CD4-positive, alpha-beta T cell treated with Interleukin-17A for 4 hours (primary cell): ENCODE results near the gene ERCC1.
"Not testable (repeated sequence)": the region's sequence is repeated elsewhere in the genome, so short reads cannot be mapped to it uniquely, and the experiment has no call there.

Source experiments
- DNase-seq: peaks from one replicate; pipeline ENCODE4 v3.0.0-alpha.2; 2020; ENCODE audit warnings: mixed read lengths

The ERCC1 gene

DNA sequence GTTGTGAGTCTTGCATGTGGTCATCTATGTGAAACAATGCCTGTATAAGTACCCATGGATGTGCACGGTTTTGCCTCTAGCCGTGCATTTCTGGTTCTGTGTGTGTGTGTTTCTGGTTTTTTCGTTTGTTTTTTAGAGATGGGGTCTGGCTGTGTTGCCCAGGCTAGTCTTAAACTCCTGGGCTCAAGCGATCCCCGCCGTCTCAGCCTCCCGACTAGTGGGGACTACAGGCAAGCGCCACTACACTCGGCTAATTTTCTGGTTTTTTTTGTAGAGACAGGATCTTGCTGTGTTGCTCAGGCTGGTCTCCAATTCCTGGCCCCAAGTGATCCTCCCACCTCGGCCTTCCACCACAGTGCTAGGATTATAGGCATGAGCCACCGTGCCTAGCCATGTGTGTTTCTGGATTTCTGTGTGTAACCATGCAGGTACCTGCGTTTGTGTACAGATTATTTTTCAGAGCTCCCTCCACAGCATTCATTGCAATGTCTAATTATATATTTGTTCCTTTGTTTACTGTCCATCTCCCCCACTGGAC is 28.2 kb upstream of the ERCC1 start:
- DNase-seq, result no peak

DNA sequence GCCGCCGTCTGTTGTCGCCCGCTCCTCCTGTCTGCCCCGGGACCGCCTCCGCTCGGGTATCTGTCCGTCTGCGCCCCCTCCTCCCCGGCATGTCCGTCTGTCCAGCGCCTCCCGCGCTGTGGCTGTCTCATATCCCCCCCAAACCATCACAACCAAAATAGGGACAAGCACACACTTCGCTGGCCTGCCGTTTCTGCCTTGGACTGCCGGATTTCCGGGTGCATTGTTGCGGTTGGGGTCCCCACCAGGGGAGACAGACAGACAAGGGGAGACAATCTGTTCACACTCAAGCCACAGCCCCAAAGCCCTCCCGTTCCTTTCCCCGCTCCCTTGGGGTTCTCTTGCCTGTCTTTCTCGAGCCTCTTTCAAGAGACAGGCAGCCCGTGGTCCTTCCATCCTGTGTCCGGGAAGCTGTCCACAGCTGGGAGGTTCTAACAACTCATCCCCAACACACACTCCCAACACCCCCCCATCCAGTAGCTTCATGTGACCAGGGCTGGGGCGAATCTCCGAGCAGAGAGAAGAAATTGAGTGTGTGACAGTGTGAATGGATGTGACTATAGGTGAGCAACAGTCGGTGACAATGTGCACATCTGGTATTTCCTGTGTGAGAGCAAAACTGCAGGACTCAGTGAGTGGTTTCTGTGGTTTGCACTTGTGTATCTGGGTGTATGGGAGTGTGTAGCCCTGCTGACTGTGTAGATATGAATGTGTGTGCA is 27.6 kb upstream of the ERCC1 start:
- DNase-seq, result peak; percentile 49

DNA sequence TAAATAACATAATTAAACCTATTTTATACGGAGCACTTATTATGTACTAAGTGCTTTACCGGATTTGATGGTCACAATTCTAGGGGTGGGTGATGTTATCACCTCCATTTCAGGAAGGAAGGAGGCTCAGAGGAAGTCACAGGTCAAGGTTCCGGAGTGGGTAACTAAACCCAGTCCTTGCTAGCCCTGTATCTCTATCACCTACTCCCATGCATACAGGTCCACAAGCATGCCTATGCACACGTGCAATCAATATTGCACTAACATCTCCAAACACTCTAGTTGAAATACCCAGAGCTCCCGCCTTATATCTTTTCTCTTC is 26.3 kb upstream of the ERCC1 start:
- DNase-seq, result peak; percentile 27

DNA sequence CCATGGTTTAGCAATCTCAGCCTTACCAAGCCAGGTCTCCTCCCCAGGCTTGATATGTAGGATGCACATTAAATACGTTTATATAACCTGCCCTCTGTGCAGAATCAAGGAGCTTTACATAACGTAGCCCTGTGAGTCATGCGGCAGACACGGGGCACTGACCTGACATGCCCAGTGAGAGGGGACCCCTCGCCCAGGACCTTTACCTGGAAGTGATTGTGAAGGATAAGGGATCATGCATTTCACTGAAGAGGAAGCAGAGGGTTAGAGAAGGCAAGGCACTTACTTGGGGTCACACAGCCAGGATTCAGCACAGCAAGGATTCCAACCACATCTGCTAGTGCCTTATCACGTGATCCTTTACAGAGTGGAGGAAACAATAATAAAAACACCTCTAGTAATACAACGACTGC is 25.2 kb upstream of the ERCC1 start:
- DNase-seq, result no peak

DNA sequence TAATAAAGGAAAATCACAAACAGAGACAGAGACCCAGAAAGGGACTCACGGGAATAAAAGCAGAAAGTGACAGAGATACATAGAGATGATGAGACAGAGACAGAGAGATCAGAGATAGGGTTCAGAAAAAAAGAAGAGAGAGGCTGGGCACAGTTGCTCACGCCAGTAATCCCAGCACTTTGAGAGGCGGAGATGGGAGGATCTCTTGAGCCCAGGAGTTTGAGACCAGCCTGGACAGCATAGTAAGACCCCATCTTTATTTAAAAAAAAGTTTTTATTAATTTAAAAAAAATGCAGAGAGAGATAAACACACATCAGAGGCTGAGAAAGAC is 24.7 kb upstream of the ERCC1 start:
- no peak for DNase-seq

DNA sequence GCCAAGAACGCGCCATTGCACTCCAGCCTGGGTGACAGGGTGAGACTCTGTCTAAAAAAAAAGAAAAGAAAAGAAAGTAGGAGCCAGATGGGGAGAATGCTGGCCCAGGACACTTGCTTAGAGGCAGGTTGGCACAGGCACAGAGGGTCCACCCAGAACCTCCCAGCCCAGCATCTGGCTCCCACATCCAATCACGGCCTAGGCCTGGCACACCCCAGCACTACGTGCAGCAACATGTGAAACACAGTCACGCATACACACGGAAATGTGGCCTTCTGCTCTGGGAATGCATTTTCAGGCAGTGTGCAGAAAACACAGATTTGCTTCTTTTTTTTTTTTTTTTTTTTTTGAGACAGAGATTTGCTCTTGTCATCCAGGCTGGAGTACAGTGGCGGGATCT is 23.2 kb upstream of the ERCC1 start:
- DNase-seq, result no peak

DNA sequence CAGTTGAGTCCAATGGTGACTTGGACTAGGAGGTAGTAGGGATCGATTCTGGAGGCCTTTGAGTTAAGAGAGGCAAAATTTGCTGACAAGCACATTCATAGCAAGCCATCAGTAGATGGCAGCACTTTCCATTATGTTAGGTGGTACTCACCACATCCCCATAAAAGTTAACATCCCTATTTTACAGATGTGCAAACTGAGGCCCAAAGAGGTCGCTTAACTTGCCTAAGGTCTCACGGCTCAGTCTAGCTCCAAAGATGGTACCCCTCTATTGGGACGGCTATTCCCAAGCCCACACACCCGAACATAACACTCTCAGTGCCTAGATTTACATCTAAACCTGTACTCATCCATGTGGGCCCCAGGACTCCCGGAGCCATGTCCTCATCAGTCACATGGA is 22.6 kb upstream of the ERCC1 start:
- DNase-seq, result no peak

DNA sequence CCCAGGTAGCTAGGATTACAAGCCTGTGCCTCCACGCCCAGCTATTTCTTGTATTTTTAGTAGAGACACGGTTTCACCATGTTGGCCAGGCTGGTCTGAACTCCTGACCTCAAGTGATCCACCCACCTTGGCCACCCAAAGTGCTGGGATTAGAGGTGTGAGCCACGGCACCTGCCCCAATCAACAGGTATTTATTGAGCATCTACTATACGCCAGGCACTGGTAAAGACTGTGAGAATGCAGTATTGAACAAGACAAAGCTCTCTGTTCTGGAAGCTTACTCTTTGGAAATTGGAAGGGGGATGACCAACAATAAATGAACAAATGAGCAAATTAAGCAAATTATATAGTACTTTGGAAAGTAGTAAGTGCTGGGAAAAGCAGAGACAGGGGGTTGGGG is 21.4 kb upstream of the ERCC1 start:
- DNase-seq, result no peak

DNA sequence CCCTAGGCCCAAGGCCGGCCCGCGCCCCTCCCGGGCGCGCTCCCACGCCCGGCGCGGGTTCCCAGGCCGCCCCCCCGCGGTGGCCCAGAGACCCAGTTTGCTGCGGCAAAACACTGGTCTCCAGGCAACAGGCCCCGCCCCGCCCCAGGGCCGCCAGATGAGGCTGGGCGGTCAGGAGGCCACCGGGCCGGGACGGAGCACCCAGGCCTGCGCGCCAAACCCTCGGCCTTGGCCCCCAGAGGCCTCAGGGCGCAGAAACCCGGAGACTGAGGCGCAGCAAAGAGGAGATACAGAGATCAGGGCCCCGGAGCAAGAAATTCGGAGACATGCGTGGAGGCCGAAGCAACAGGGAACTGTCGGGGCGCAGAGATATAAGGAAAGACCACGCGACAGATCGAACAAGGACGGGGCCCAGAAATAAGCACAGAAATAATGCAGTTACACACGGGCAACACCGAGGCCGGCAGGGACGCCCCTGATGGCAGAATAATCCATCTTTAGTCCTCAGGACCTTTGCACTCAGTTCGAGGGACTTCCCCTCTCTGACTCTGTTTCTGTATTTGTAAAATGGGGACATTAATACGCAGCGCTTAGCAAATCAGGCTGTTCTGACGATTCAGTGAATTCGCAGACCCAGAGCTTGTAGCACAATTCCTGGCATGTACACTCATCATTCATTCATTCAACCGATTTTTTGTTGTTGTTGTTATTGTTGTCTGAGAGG is 20.8 kb upstream of the ERCC1 start:
- peak; percentile 80 for DNase-seq

DNA sequence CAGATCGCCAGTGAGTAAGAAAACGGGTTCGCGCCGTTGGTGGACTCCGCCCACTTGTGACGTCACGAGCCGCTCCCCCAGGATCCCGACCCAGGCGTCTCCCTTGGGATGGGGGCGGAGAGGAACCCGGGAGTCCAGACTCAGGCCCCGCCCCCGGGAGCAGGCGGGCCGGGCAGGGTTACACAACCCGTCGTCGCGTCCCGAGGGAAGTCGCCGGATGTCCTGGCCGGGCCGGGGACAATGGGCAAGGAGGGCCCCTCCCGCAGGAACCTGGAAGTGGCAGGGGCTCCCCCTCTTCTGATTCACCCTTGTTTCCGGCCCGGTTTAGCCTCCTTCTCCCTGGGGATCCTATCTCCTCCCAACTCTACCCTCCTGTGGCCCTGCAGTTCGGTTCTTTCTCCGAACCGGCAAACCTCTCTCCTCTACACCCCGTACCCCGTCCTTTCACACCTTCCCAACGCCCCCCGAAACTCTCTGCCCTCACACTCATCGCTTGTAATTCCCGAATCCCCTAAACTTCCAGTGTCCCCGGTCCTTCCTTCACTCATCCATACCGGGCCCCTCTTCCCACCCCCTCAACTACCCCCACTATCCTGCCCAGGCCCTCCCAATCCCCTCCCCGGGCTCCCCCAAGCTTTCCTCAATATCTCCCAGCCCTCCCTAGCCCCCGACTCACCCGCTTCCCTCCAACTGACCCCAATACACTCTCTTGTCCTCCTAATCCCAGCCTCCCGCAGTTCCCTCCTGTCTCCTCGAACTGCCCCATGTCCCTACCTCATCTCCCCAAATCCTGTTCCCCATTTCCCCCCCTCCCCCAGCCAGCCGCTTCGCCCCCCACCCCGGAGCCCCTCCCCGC is 20.0 kb upstream of the ERCC1 start:
- peak; percentile 52 for DNase-seq

DNA sequence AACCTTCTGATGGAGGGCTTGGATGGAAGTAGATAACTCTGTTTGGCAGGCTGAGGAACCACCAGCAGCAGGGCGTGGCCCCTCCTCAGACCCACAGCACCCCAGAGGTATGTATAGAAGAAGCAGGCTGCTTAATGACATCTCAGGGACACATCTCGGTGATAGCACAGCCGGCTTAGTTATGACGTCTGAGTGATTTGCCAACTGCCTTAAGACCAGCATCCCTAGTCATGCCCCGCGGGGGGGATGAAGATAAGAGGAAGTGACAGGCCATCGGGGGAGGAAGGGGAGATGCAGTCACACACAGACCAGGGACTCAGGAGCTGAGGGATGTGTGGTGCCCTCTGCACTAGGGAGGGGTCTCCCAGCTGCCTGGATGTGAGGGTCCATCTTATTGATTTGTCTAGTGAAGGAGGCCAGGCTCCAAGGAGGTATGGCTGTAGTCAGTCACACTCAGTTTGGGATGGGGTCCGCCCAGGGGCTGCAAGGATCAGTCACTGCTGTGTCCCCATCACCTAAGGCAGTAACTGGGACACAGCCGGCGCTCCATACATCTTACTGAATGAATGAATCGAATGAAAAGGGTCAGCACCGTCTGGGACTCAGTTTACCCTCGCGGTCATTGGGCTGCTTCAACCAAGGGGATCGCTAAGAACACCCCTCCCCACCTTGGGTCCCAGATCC is 19.2 kb upstream of the ERCC1 start:
- DNase-seq, result peak; percentile 52

DNA sequence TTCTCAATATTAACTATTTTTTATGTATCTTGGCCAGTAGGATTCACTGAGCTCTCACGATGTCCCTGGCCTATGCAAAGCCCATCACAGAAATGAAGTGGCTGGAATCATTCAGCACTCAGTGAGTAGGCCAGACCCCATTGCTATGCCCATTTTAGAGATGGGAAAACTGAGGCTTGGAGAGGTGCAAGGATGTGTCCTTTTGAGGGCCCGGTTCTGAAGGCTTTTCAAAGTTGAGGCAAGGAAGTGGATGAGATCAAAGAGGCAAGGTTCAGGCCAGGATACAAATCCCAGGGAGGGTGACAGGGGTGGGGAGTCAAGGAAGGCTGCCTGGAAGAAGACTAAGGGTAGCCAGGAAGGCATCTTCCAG is 18.7 kb upstream of the ERCC1 start:
- no peak for DNase-seq

DNA sequence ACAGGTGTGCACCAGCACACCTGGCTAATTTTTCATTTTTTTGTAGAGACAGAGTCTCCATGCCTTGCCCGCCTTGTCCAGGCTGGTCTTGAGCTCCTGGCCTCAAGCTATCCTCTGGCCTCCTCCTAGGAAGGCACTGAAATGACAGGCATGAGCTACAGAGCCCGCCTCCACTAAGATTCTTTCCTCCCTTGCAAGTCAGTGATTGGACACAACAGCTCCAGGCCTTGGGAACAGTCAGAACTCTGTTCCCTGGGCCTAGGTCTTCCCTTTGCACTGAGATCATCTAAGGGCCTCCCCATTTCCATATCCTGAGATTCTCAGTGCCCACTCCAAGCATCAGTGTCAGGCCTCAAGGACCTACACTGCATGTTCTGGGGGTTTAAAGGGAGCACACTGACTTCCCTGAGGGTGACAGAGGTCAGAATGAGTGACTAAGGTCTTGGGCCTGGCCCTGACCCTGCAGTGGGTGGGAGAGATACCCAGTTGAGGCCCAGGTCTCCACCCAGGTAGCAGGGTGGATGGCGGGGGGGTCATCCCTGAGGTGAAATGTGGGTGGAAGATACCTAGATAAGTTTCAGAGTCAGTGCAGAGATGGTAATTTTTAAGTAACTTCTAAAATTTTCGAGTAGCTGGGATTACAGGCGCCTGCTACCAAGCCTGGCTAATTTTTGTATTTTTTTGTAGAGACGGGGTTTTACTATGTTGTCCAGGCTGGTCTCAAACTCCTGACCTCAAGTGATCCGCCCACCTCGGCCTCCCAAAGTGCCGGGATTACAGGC is 17.3 kb upstream of the ERCC1 start:
- no peak for DNase-seq

DNA sequence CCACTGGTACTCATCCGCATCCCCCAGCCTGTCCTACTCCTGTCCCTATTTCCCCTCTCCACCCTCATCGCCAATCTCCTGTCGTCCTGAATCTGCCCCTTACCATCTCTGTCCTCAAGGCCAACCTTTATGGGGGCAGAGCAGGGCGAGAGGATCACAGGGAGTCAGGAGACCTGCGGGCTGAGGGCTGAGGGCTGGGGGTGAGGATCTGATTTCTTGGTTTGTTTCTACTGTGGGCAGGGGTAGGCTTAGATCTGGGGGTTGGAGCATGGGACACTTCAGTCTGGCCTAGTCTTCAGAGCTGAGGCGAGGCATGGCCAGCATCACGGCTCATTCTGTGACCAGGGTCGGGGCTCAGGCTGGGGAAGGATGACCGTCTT is 16.5 kb upstream of the ERCC1 start:
- no peak for DNase-seq

DNA sequence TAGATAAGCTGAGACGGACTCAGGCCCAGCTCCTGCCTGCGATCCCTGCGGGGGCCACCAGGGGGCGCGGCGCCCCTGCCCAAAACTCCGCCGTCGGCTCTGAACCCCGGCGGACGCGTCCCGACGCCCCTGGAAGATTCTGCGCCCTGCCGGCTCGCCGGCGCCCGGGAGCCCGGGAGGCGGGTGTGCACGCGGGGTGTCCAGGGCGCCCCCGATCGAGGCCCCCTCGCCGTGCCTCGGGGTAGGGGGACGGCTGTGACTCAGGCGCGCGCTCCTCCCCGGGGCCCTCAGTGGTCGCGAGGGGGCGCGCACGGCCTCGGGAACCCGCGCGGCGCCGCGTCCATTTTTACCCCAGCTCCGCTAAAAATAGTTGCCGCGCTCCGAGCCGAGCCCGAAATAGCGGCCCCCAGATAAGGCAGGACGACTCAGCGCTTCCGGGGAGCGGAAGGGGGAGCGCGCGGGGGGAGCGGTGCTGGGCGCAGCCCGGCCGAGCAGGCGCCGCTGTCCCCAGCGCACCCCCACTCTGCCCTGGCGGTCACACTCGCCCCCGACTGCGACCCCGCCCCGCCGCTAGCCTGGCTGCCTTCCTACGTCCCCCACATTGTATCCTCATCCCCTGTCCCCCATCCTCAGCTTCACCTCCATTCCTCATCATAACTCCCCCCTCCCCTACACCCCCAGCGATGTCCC is 16.0 kb upstream of the ERCC1 start:
- peak; percentile 88 for DNase-seq

DNA sequence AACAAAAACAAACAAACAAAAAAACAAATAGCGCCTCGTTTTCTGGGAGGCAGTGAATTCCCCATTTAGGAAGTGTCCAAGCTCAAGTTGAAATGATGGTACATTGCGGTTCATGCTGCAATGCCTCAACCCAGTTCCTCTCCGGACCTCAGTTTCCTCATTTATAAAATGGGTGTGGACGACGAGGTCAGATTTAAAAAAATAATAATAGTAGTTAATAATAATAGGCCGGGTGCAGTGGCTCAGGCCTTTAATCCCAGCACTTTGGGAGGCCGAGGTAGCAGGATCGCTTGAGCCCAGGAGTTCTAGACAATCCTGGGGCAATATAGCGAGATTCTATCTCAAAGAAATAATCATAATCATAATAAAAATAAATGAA is 15.5 kb upstream of the ERCC1 start:
- DNase-seq, result no peak

DNA sequence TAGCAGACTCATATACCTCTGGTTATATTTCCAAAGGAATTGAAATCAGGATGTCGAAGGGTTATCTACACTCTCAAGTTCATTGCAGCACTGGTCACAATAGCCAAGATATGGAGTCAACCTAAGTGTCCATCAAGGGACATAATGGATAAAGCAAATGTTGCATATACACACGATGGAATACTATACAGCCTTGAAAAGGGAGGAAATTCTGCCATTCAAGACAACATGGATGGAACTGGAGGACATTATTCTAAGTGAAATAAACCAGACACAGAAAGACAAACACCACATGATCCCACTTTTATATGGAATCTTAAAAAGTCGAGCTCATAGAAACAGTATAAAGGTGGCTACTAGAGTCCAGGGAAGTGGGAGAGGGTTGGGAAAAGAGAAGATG is 13.6 kb upstream of the ERCC1 start:
- DNase-seq, result no peak

DNA sequence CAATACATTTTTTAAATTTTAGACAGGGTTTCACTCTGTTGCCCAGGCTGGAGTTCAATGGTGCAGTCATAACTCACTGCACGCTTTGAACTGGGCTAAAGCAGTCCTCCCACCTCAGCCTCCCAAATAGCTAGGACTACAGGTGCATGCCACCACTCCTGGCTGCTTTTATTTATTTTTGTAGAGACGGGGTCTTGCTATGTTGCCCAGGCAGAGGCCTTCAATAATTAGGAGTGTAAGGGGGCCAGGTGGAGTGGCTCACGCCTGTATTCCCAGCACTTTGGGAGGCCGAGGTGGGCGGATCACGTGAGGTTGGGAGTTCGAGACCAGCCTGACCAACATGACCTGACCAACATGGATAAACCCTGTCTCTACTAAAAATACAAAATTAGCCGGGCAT is 8.8 kb upstream of the ERCC1 start:
- not testable (repeated sequence) for DNase-seq

DNA sequence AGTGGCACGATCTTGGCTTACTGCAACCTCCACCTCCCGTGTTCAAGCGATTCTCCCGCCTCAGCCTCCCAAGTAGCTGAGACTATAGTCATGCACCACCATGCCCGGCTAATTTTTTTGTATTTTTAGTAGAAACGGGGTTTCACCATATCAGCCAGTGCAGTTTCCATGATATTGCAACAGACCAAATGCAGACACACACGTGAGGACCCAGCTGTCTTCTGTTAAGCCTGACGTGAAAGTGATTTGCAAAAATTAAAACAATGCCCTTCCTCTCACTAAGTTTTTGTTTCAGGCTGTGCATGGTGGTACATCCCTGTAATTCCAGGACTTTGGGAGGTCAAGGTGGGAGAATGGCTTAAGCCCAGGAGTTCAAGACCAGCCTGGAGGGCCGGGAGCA is 7.3 kb upstream of the ERCC1 start:
- not testable (repeated sequence) for DNase-seq

DNA sequence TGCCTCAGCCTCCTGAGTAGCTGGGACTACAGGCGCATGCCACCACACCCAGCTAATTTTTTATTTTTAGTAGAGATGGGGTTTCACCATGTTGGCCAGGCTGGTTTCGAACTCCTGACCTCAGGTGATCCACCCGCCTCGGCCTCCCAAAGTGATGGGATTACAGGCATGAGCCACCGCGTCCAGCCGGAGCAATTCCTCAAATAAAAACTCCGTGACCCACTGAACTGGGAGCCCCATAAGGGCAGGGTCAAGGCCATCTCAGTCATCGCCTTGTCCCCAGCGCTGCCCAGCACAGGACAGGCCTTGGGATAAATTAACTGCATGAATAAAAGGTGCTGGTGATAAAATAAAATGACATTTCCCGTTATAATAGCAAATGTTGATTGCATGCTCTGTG is 6.2 kb upstream of the ERCC1 start:
- DNase-seq, result not testable (repeated sequence)

DNA sequence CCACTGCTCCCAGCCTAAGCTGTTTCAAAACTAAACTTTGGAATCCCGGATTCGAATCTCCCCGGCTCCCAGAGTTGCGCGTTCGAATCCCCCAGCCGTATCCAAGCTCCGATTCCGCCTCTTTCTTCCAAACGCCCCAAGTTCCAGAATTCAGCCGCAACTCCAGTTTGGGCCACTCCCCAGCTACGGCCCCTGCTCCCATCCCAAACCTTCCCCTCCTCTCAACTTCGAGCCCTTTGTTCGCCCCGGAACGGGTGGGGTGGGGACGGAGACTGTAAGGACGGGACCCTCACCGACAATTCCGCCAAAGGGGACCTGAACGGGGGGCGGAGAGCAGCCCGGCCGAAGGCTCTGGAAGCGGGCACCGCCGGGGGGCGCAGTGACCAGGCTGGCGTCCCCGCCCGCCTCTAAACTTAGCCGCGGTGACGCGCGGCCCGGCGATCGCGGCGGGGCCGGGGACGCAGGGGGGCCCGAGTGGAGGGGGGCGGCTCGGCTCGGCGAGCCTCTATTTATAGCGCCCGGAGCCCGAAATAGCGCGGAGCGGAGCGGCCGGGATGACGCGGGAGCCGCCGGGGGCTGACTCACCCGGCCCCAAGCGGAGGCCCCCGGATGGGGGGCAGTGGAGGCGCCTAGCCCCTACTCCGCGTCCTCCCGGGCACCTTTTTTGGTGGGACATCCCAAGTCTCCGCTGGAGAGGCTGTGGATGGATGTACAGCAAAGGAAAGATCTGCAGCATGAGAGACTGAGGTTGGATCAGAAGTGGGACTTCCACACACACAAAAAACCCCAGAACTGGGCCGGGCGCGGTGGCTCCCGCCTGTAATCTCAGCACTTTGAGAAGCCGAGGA is 4.9 kb upstream of the ERCC1 start:
- peak; percentile 19 for DNase-seq
